Measurements from ENCODE around the gene PEX5L.

DNA sequence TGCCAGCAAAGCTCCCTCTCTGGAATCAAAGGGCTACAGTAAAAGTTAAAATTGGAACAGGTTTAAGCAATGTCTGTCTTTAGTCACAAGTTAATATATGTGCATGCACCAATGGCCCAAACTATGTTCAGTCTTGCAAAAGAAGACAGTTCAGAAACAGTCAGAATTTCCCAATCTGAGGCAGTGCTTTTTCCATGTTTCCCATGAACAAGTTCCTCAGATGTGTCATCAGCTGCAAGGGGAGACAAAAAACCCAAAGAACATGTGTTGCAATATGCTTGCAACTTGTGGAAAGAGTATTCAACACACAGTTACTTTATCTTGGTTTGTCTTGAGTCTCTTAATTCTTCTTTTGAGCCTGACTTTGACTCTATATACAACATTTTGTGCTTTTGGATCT lies 235.5 kb downstream of the PEX5L start:
- TF ChIP-seq, protein P1, sequence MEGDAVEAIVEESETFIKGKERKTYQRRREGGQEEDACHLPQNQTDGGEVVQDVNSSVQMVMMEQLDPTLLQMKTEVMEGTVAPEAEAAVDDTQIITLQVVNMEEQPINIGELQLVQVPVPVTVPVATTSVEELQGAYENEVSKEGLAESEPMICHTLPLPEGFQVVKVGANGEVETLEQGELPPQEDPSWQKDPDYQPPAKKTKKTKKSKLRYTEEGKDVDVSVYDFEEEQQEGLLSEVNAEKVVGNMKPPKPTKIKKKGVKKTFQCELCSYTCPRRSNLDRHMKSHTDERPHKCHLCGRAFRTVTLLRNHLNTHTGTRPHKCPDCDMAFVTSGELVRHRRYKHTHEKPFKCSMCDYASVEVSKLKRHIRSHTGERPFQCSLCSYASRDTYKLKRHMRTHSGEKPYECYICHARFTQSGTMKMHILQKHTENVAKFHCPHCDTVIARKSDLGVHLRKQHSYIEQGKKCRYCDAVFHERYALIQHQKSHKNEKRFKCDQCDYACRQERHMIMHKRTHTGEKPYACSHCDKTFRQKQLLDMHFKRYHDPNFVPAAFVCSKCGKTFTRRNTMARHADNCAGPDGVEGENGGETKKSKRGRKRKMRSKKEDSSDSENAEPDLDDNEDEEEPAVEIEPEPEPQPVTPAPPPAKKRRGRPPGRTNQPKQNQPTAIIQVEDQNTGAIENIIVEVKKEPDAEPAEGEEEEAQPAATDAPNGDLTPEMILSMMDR (IDR thresholded peaks at IDR 0.05), result no peak
- TF ChIP-seq, protein P2, sequence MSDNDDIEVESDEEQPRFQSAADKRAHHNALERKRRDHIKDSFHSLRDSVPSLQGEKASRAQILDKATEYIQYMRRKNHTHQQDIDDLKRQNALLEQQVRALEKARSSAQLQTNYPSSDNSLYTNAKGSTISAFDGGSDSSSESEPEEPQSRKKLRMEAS (CRISPR knock-in tag; IDR thresholded peaks at IDR 0.05), result no peak
- TF ChIP-seq MXD4 (CRISPR knock-in tag; IDR thresholded peaks at IDR 0.05; ENCODE audit: borderline replicate concordance), result no peak
- no peak for TF ChIP-seq NFYB (CRISPR knock-in tag; conservative IDR thresholded peaks at IDR 0.05; ENCODE audit: low read depth)
- no peak for TF ChIP-seq ZBTB21 (CRISPR knock-in tag; IDR thresholded peaks at IDR 0.05; ENCODE audit: borderline replicate concordance)
- TF ChIP-seq ZNF263 (CRISPR knock-in tag; IDR thresholded peaks at IDR 0.05; ENCODE audit: low read depth), result no peak
- TF ChIP-seq, protein P3, sequence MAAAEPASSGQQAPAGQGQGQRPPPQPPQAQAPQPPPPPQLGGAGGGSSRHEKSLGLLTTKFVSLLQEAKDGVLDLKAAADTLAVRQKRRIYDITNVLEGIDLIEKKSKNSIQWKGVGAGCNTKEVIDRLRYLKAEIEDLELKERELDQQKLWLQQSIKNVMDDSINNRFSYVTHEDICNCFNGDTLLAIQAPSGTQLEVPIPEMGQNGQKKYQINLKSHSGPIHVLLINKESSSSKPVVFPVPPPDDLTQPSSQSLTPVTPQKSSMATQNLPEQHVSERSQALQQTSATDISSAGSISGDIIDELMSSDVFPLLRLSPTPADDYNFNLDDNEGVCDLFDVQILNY (CRISPR knock-in tag; IDR thresholded peaks at IDR 0.05), result no peak
- TF ChIP-seq ESRRA (CRISPR knock-in tag; IDR thresholded peaks at IDR 0.05; ENCODE audit: borderline replicate concordance), result no peak
- TF ChIP-seq JUN (CRISPR knock-in tag; IDR thresholded peaks at IDR 0.05), result no peak
- no peak for TF ChIP-seq ELF4 (CRISPR knock-in tag; IDR thresholded peaks at IDR 0.05; ENCODE audit: low read depth)

Data from WTC11 (cell line).